Neural progenitor cell (in vitro differentiated cells): ENCODE measurements around the gene BEND4. TPM values are rescaled to one million over a fixed set of nuclear protein-coding genes. Genes with fewer than 3 reads are reported as not detected.

Experiments used
- DNase-seq: peaks from one replicate; pipeline ENCODE4 v3.0.0-alpha.2; 2016; ENCODE audit warnings: low spot score
- H2AFZ ChIP-seq: fragments of 200-600 bp; sonication (generic); replicated peaks from 2 replicates; pipeline ENCODE4 v1.6.1; 2016; ENCODE audit warnings: antibody characterized with exemption
- H3F3A ChIP-seq: fragments of 200-600 bp; sonication (generic); 2 replicates; pipeline ENCODE4 v1.6.1; 2016; ENCODE audit warnings: antibody characterized with exemption, low read depth
- H3K27ac ChIP-seq: fragments of 200-600 bp; sonication (generic); 2 replicates; pipeline ENCODE4 v1.5.1; 2016; ENCODE audit warnings: mild to moderate bottlenecking
- H3K27me3 ChIP-seq: fragments of 200-600 bp; sonication (generic); 2 replicates; pipeline ENCODE4 v1.6.1; 2016; ENCODE audit warnings: mild to moderate bottlenecking, moderate library complexity
- H3K36me3 ChIP-seq: fragments of 200-600 bp; sonication (generic); 2 replicates; pipeline ENCODE4 v1.5.1; 2016
- H3K4me1 ChIP-seq: fragments of 200-600 bp; sonication (generic); 2 replicates; pipeline ENCODE4 v1.6.1; 2016; ENCODE audit warnings: mixed run types
- H3K4me2 ChIP-seq: fragments of 200-600 bp; sonication (generic); 2 replicates; pipeline ENCODE4 v1.6.1; 2016
- H3K4me3 ChIP-seq: fragments of 200-600 bp; sonication (generic); 2 replicates; pipeline ENCODE4 v1.5.1; 2016
- H3K79me2 ChIP-seq: fragments of 200-600 bp; sonication (generic); 2 replicates; pipeline ENCODE4 v1.6.1; 2016; ENCODE audit warnings: low read depth
- H3K9ac ChIP-seq: fragments of 200-600 bp; sonication (generic); 2 replicates; pipeline ENCODE4 v1.6.1; 2016
- H3K9me3 ChIP-seq: fragments of 200-600 bp; sonication (generic); 2 replicates; pipeline ENCODE4 v1.5.1; 2016; ENCODE audit warnings: low read depth
- H4K20me1 ChIP-seq: fragments of 200-600 bp; sonication (generic); 2 replicates; pipeline ENCODE4 v1.6.1; 2016; ENCODE audit warnings: low read depth
- H3K27ac Mint-ChIP-seq: 3 replicates; pipeline ENCODE4 v1.8.0; 2021; ENCODE audit warnings: mixed read lengths
- H3K27me3 Mint-ChIP-seq: 2 replicates; pipeline ENCODE4 v1.8.0; 2022; ENCODE audit warnings: low read depth, mild to moderate bottlenecking, inconsistent platforms, moderate library complexity, mixed read lengths; ENCODE audit not compliant: insufficient read depth
- H3K36me3 Mint-ChIP-seq: 3 replicates; pipeline ENCODE4 v1.8.0; 2021; ENCODE audit warnings: mixed read lengths
- H3K4me1 Mint-ChIP-seq: 3 replicates; pipeline ENCODE4 v1.8.0; 2021; ENCODE audit warnings: mixed read lengths
- H3K4me3 Mint-ChIP-seq: 3 replicates; pipeline ENCODE4 v1.8.0; 2021; ENCODE audit warnings: mild to moderate bottlenecking, moderate library complexity, mixed read lengths
- H3K9me3 Mint-ChIP-seq: 3 replicates; pipeline ENCODE4 v1.8.0; 2020; ENCODE audit warnings: mixed read lengths
- CTCF ChIP-seq: fragments of 200-600 bp; sonication (generic); IDR thresholded peaks from 2 replicates; pipeline ENCODE4 v1.5.1; 2017; ENCODE audit warnings: antibody characterized with exemption, mild to moderate bottlenecking
- EZH2 ChIP-seq: fragments of 200-600 bp; sonication (generic); IDR thresholded peaks from 2 replicates; pipeline ENCODE4 v1.6.1; 2017; ENCODE audit warnings: antibody characterized with exemption, mild to moderate bottlenecking, moderate library complexity
- EZH2phosphoT487 ChIP-seq: fragments of 200-600 bp; sonication (generic); IDR thresholded peaks from 2 replicates; pipeline ENCODE4 v1.6.1; 2017; ENCODE audit warnings: antibody characterized with exemption
- total RNA-seq: library from RNA; depleted of rRNA; stranded (reverse); fragments of >200 nt; gene quantifications from 2 replicates; pipeline ENCODE4 v1.2.3, GENCODE V29; 2015; ENCODE audit warnings: low replicate concordance

BEND4 gene
- total RNA-seq, 1 donor from 2014 or later: 9.7 TPM

GRCh38 chr4:42067264-42067663, 85.2 kb downstream of the BEND4 start:
- no peaks in the 10 kb centered on the region for H3K4me1 Mint-ChIP-seq
- Histone ChIP-seq H3F3A (no peaks in the 10 kb centered on the region), H3K9me3 (no peaks in the 10 kb centered on the region), H3K9ac (no peak overlapping the region), H3K4me1 (no peaks in the 10 kb centered on the region), H3K27me3 (no peaks in the 10 kb centered on the region), H3K4me2 (no peak overlapping the region), H3K79me2 (no peaks in the 10 kb centered on the region), H3K36me3 (peaks cover 23% of the 10 kb centered on the region), H4K20me1 (no peaks in the 10 kb centered on the region), H3K4me3 (no peak overlapping the region), H2AFZ (no peak overlapping the region), H3K27ac (no peak overlapping the region)
- H3K36me3 Mint-ChIP-seq: peaks cover 13% of the 10 kb centered on the region
- no peak overlapping the region for H3K4me3 Mint-ChIP-seq
- no peaks in the 10 kb centered on the region for H3K27me3 Mint-ChIP-seq
- no peak for TF ChIP-seq EZH2
- TF ChIP-seq EZH2phosphoT487: no peak
- TF ChIP-seq CTCF: no peak
- H3K9me3 Mint-ChIP-seq: no peaks in the 10 kb centered on the region
- no peak overlapping the region for H3K27ac Mint-ChIP-seq
- DNase-seq: no peak

GRCh38 chr4:42066402-42066801, 86.1 kb downstream of the BEND4 start:
- Mint-ChIP-seq H3K27ac (no peak overlapping the region), H3K4me3 (no peak overlapping the region), H3K9me3 (no peaks in the 10 kb centered on the region), H3K4me1 (no peaks in the 10 kb centered on the region), H3K27me3 (no peaks in the 10 kb centered on the region), H3K36me3 (peaks cover 10% of the 10 kb centered on the region)
- Histone ChIP-seq H3K4me1 (no peaks in the 10 kb centered on the region), H3K4me2 (no peak overlapping the region), H3K79me2 (no peaks in the 10 kb centered on the region), H3K9me3 (no peaks in the 10 kb centered on the region), H4K20me1 (no peaks in the 10 kb centered on the region), H3K4me3 (no peak overlapping the region), H3K27me3 (no peaks in the 10 kb centered on the region), H3K27ac (no peak overlapping the region), H3K9ac (no peak overlapping the region), H3F3A (no peaks in the 10 kb centered on the region), H3K36me3 (peaks cover 23% of the 10 kb centered on the region), H2AFZ (no peak overlapping the region)
- no peak for DNase-seq
- TF ChIP-seq CTCF: no peak
- TF ChIP-seq EZH2: no peak
- TF ChIP-seq EZH2phosphoT487: no peak

Other genes with a start within 250 kb of the BEND4 start
- 57.4 and 71.9 TPM in 2 replicates for gene TMEM33, start 217.2 kb downstream of the BEND4 start, total RNA-seq
- 0.06 and 0.17 TPM in 2 replicates for gene DCAF4L1, start 170.9 kb downstream of the BEND4 start, total RNA-seq
- gene SLC30A9, start 162.1 kb downstream of the BEND4 start, total RNA-seq: 83.9 and 113 TPM in 2 replicates
- 0.09 TPM in 1 of 2 replicates, not detected in the other for gene SHISA3, start 244.8 kb upstream of the BEND4 start, total RNA-seq